ENCODE measurements around the gene IMMP2L. TPM values are rescaled to one million over a fixed set of nuclear protein-coding genes. Genes with fewer than 3 reads are reported as not detected.
A peak's percentile ranks its signal among the peaks of the same experiment; 100 is the strongest.

IMMP2L gene
- total and polyA plus RNA-seq, 2 of the 13 experiments (the other 11 are each of a cell fraction or from before 2014, with no cell fraction given) = 7.8 to 16.9 TPM

DNA sequence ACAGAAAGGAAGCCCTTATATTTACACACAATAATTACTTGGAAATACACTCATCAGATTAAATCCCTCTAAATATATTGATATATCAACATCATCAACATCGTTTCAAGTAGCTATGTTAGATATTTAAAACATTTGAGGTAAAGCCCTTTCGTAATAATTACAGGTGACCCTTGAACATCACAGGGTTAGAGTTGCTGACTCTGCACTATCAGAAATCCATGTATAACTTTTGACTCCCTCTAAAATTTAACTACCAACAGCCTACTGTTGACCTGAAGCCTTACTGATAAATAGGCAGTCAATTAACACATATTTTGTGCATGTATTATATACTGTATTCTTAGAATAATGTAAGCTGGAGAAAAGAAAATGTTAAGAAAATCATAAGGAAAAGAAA is 505.9 kb downstream of the IMMP2L start (continued):
- TF ChIP-seq, protein P1, sequence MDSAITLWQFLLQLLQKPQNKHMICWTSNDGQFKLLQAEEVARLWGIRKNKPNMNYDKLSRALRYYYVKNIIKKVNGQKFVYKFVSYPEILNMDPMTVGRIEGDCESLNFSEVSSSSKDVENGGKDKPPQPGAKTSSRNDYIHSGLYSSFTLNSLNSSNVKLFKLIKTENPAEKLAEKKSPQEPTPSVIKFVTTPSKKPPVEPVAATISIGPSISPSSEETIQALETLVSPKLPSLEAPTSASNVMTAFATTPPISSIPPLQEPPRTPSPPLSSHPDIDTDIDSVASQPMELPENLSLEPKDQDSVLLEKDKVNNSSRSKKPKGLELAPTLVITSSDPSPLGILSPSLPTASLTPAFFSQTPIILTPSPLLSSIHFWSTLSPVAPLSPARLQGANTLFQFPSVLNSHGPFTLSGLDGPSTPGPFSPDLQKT (CRISPR knock-in tag; IDR thresholded peaks at IDR 0.05; ENCODE audit: borderline replicate concordance) = no peak
- TF ChIP-seq MAFF (IDR thresholded peaks at IDR 0.05; ENCODE audit: low read depth, low read length) = peak; percentile 91
- TF ChIP-seq, protein P2, sequence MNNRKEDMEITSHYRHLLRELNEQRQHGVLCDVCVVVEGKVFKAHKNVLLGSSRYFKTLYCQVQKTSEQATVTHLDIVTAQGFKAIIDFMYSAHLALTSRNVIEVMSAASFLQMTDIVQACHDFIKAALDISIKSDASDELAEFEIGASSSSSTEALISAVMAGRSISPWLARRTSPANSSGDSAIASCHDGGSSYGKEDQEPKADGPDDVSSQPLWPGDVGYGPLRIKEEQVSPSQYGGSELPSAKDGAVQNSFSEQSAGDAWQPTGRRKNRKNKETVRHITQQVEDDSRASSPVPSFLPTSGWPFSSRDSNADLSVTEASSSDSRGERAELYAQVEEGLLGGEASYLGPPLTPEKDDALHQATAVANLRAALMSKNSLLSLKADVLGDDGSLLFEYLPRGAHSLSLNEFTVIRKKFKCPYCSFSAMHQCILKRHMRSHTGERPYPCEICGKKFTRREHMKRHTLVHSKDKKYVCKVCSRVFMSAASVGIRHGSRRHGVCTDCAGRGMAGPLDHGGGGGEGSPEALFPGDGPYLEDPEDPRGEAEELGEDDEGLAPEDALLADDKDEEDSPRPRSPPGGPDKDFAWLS (CRISPR knock-in tag; IDR thresholded peaks at IDR 0.05; ENCODE audit: borderline replicate concordance) = no peak
- TF ChIP-seq, protein P3, sequence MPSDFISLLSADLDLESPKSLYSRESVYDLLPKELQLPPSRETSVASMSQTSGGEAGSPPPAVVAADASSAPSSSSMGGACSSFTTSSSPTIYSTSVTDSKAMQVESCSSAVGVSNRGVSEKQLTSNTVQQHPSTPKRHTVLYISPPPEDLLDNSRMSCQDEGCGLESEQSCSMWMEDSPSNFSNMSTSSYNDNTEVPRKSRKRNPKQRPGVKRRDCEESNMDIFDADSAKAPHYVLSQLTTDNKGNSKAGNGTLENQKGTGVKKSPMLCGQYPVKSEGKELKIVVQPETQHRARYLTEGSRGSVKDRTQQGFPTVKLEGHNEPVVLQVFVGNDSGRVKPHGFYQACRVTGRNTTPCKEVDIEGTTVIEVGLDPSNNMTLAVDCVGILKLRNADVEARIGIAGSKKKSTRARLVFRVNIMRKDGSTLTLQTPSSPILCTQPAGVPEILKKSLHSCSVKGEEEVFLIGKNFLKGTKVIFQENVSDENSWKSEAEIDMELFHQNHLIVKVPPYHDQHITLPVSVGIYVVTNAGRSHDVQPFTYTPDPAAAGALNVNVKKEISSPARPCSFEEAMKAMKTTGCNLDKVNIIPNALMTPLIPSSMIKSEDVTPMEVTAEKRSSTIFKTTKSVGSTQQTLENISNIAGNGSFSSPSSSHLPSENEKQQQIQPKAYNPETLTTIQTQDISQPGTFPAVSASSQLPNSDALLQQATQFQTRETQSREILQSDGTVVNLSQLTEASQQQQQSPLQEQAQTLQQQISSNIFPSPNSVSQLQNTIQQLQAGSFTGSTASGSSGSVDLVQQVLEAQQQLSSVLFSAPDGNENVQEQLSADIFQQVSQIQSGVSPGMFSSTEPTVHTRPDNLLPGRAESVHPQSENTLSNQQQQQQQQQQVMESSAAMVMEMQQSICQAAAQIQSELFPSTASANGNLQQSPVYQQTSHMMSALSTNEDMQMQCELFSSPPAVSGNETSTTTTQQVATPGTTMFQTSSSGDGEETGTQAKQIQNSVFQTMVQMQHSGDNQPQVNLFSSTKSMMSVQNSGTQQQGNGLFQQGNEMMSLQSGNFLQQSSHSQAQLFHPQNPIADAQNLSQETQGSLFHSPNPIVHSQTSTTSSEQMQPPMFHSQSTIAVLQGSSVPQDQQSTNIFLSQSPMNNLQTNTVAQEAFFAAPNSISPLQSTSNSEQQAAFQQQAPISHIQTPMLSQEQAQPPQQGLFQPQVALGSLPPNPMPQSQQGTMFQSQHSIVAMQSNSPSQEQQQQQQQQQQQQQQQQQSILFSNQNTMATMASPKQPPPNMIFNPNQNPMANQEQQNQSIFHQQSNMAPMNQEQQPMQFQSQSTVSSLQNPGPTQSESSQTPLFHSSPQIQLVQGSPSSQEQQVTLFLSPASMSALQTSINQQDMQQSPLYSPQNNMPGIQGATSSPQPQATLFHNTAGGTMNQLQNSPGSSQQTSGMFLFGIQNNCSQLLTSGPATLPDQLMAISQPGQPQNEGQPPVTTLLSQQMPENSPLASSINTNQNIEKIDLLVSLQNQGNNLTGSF (CRISPR knock-in tag; IDR thresholded peaks at IDR 0.05) = no peak
- no peak for TF ChIP-seq ZNF562 (CRISPR knock-in tag; IDR thresholded peaks at IDR 0.05; ENCODE audit: borderline replicate concordance)
- TF ChIP-seq SRSF1 (optimal IDR thresholded peaks at IDR 0.05; ENCODE audit: low read depth, low read length) = no peak

Data from HepG2 (cell line).